T1000 (cell line): ENCODE data around the gene SORCS2.

Source experiments
- DNase-seq: peaks from one replicate; lab custom pipeline; 2025; ENCODE audit warnings: mixed read lengths; lab: John Stamatoyannopoulos, UW

SORCS2 gene

DNA sequence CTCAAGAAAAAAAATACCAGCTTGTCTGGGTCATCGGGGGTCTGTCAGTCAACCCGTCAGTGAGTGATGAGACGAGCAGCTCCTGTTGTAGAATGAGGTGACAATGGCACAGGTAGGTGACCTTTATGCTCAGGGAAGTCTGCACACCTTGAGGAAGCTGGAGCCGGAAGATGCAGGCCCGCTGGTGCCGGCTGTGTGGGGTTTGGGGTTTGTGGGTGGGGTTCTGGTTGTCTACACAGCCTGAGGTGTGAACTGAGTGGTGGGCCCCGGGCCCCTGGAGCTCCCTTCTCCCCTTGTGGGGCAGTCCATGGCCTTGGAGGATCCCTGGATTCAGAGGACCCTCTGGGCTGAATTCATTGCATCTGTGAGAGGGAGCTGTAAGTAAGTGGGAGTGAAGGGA, 75.5 kb downstream of the SORCS2 start:
- DNase-seq = no peak

DNA sequence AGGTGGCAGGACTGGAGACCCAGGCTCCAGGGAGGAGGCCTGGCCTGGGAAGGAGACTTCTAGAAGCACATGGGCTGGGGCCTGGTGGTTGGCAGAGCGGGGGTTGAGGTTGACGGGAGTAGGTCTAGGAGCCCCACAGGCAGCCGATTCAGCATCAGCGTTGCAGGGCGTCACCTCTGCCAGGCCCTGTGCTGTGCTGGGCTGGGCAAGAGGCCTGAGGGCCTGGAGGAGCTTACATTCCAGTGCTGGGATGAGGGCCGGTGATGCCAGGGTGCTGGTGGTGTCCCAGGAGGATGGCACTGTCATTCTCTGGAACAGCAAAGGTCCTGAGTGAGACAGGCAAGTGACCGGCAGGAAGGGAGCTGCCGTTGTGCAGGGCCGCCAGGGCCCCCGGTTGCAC, 76.6 kb downstream of the SORCS2 start:
- DNase-seq = no peak

DNA sequence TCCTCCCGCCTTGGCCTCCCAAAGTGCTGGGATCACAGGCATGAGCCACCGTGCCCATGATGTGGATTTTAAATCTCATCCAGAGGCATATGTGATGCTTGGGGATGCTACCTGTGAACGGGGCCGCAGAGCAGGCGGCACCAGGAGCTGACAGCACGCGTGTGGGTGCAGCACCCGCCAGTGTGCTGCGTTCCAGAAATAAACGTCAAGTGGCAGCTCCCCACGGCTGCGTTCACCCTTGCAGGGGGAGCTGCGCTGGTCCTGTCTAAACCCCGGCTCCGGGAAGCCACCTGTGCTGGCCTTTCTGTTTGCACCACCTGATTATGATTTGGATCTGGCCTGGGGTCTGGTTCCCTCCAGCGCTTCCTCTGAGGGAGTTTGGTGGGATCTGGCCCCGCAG, 77.8 kb downstream of the SORCS2 start:
- no peak for DNase-seq

DNA sequence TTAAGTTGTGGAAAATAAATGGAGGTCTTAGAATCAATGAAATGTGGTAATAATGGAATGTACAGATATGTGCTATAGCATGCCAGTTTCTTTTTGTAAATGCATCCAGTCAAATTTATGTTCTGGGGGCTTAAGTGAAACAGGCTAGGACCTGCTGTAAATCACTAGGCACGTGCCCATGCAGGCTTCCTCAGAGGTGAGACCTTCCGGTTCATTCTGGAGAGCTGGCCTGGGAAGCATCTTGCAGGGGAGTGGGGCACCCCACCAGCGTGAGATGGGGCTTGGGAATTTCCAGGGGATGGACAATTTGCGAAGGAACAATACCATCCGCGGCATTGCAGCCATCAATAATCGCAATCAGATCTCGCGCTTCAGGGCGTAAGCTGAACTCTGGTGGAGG, 80.1 kb downstream of the SORCS2 start:
- no peak for DNase-seq

GRCh38 chr4:7273738-7274297, 81.5 kb downstream of the SORCS2 start:
- DNase-seq = no peak

GRCh38 chr4:7275067-7275466, 82.7 kb downstream of the SORCS2 start:
- DNase-seq = no peak

DNA sequence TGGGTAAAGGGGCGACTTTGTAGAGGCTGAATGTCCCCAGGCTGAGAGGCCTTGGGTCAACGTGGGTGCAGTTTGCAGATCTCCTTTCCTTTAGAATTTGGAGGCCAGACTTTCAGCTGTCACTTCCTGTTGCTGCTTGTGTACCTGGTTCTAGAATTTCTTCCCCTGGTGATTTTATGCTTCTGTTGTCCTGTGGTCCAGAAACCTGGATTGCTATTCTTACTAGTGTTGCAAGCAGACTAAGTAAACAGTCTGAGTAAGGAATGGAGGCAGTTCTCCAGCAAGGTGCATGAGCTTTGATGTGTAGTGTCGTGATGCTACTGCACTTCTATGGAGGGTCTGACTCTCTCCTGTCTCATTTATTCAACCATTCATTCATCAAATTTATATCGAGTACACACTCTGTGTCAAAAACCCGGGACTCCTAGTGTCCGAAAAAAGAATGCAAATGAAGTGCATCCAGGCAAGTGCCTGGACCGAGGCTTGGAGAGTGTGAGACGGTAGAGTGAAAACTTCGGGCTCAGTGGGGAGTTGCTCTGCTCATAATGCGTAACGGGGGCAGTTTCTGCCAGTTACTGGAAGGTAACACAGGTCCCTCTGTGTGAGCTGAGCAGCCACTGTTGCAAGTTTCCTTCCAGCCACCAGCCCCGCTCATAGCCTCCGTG, 83.3 kb downstream of the SORCS2 start:
- no peak for DNase-seq

DNA sequence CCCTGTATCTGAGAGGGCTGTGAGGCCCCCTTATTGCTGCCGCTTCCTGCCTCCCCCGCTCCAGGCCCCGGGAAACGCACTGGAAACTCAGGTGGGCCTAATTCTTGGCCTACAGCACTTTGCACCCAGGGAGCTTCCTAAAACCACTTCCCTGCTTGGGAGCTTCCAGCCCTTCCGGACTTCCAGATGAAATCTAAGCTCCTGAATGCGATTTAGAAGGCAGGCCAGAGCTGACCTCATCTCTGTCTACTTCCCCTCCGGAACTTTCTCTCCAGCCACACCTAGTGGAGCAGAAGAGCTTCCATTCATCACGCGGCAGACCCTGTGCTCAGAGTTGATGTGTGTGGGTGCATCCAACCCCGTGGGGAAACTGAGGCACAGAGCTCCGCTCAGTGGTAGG, 84.2 kb downstream of the SORCS2 start:
- no peak for DNase-seq

- DNase-seq = no peak
Observed at GRCh38 chr4:7278071-7278765, 85.9 kb downstream of the SORCS2 start.

- no peak for DNase-seq
Observed at GRCh38 chr4:7278981-7279380, 86.6 kb downstream of the SORCS2 start.

- no peak for DNase-seq
Observed at GRCh38 chr4:7279902-7280301, 87.6 kb downstream of the SORCS2 start.

GRCh38 chr4:7280926-7281690, 88.8 kb downstream of the SORCS2 start:
- DNase-seq = no peak

- no peak for DNase-seq
Observed at GRCh38 chr4:7281691-7282665, 89.6 kb downstream of the SORCS2 start.

DNA sequence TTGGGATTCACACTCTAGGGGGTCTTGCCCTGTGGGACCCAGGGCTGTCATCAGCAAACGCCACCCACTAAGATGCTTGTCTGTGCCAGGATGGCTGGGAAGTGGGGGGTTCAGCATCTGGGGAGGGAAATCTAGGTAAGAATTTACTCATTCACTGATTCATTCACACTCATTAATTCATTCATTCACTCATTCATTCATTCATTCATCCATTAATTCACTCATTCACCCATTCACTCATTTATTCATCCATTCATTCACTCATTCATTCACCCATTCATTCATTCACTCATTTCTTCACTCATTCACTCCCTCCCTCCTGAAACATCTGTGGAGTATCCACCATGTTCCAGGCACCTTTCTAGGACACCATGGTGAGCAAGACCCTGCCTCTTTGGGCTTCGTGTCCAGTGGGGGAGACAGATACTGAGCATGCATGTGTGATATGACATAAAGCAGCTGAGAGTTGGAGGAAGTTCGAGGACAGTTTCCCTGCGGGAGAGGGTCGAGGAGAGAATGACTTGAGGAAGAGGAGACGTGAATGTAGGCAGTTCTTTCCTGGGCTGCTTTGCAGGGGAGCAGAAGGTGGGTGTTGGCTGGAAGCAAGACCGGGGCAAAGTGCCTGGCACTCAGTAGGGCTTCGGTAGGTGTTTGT, 90.6 kb downstream of the SORCS2 start:
- DNase-seq = no peak

GRCh38 chr4:7285244-7286094, 93.1 kb downstream of the SORCS2 start:
- no peak for DNase-seq

DNA sequence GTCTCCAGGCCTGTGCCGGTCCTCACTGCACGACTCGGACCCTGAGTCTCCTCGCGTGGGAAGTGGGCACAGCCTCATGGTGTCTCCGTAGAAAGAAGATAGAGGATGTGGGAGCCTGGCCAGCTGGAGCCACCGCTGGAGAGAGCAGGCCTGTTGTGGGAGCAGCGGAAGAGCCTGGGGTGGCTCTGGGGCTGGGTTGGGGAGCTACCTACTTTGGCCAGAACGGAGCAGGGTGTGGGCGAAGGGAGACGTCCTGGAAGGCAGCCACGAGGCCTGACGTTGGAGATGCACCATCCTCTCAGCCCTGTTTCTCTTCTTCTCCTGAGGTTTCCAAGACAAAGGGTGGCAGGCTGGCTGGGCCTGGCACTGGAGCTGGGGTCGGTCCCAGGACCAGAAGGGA, 93.8 kb downstream of the SORCS2 start:
- DNase-seq = no peak

- DNase-seq = no peak
Observed at GRCh38 chr4:7286798-7287197, 94.5 kb downstream of the SORCS2 start.

DNA sequence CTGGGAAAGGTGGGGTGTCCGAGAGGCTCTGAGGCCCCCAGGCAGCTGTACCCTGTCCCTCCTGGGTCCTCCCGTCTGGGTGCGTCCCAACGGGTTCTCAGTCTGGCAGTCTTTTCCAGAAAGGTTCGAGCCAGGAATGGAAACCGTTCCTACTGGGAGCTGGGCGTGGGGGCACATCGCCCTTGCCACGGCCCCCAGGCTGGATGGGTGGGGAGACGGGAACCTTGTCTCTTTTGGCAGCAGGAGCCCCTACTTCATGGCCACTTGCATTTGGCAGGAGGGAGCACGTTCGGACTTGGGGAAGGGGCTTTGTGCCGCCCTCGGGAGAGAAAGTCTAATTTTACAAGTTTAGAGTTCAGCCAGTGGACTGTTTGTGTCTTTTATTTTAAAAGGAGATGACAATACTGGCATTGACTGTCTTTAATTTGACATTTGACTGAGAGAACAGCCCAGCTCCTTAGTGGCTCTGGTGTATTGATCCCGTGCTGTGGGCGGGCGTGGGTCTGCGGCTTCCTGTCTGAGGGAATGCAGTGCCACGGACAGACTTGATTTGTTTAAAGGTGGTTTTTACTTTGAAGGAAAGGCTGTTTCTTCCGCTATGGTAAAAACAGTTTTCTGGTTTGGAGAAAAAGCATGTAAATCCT, 95.1 kb downstream of the SORCS2 start:
- DNase-seq = no peak

- DNase-seq = no peak
Observed at GRCh38 chr4:7287918-7288280, 95.6 kb downstream of the SORCS2 start.
